Endothelial cell of umbilical vein (primary cell): ENCODE data around the gene GNAL. TPM values are rescaled to one million over a fixed set of nuclear protein-coding genes. Genes with fewer than 3 reads are reported as not detected.

Experiments
- BruUV-seq: library from RNA; stranded (reverse); fragments of 400-500 nt; replicated peaks from 2 replicates; lab custom pipeline; 2021; lab: Mats Ljungman, UMichigan
- CTCF ChIA-PET: fragments of 300-600, 350-600 bp; sonication (Branson Sonifier 250); formaldehyde crosslinking; loops from one replicate; lab custom pipeline; 2021; ENCODE audit warnings: antibody characterized with exemption, inconsistent platforms; lab: Charles Lee
- POLR2A ChIA-PET: fragments of 300-600, 350-600 bp; sonication (Branson Sonifier 250); formaldehyde crosslinking; loops from one replicate; lab custom pipeline; 2021; ENCODE audit warnings: antibody characterized with exemption, inconsistent platforms; lab: Charles Lee
- DNase-seq: peaks from one replicate; pipeline ENCODE4 v3.0.0-alpha.2; 2011; ENCODE audit warnings: low read depth, low spot score
- FAIRE-seq: peaks from 2 replicates; lab custom pipeline; 2011; peaks lifted over from hg19 to GRCh38; lab: Jason Lieb, UNC
- H2AFZ ChIP-seq: 2 replicates; pipeline ENCODE4 v1.6.0; 2012; ENCODE audit warnings: low read depth, low read length, control low read depth, inconsistent platforms
- H3K27ac ChIP-seq: 2 replicates; pipeline ENCODE4 v1.5.1; 2011; ENCODE audit warnings: low read depth, mild to moderate bottlenecking, control low read depth, low read length, moderate library complexity; ENCODE audit not compliant: insufficient read depth
- H3K27me3 ChIP-seq, 2 experiments: 2 replicates each; pipeline versions ENCODE4 v1.6.0 to v1.6.1; 2011; ENCODE audit warnings: low read length in 2 of 2, mixed read lengths in 1 of 2; ENCODE audit not compliant: control insufficient read depth in 2 of 2, insufficient read depth in 2 of 2
- H3K36me3 ChIP-seq, 2 experiments: 2 replicates in 1 of 2; 3 replicates in 1 of 2; pipeline ENCODE4 v1.5.1; 2011; ENCODE audit warnings: low read length in 2 of 2, mild to moderate bottlenecking in 1 of 2, moderate library complexity in 1 of 2; ENCODE audit not compliant: control insufficient read depth in 2 of 2, insufficient read depth in 2 of 2; ENCODE audit errors: extremely low read depth in 1 of 2
- H3K4me1 ChIP-seq: 3 replicates; pipeline ENCODE4 v1.5.1; 2011; ENCODE audit warnings: mild to moderate bottlenecking, low read length; ENCODE audit not compliant: control insufficient read depth, insufficient read depth; ENCODE audit errors: extremely low read depth
- H3K4me2 ChIP-seq: 2 replicates; pipeline ENCODE4 v1.6.1; 2011; ENCODE audit warnings: low read length, control low read depth, mixed read lengths; ENCODE audit not compliant: insufficient read depth
- H3K4me3 ChIP-seq, 3 experiments: fragments of 200-600 bp in 1 of 3; sonication (generic), shearing (Covaris generic) in 1 of 3; replicated peaks in 1 of 3; 2 replicates each; pipeline ENCODE4 v1.5.1; 2011 to 2016; ENCODE audit warnings: control low read depth in 3 of 3, low read length in 3 of 3, mild to moderate bottlenecking in 2 of 3, inconsistent platforms in 1 of 3, low read depth in 1 of 3, moderate library complexity in 1 of 3; ENCODE audit not compliant: insufficient read depth in 1 of 3
- H3K79me2 ChIP-seq: 2 replicates; pipeline ENCODE4 v1.6.0; 2012; ENCODE audit warnings: low read length, inconsistent platforms; ENCODE audit not compliant: control insufficient read depth, insufficient read depth
- H3K9ac ChIP-seq: replicated peaks from 2 replicates; pipeline ENCODE3; 2011; ENCODE audit warnings: low read length, control low read depth; ENCODE audit not compliant: insufficient read depth; ENCODE audit errors: extremely low read depth
- H3K9me1 ChIP-seq: replicated peaks from 3 replicates; pipeline ENCODE4 v1.6.0; 2011; ENCODE audit warnings: mild to moderate bottlenecking, low read length; ENCODE audit not compliant: control insufficient read depth, insufficient read depth; ENCODE audit errors: extremely low read depth
- H3K9me3 ChIP-seq: replicated peaks from 2 replicates; pipeline ENCODE4 v1.5.1; 2012; ENCODE audit warnings: low read length, inconsistent platforms; ENCODE audit not compliant: control insufficient read depth, insufficient read depth
- H4K20me1 ChIP-seq: replicated peaks from 2 replicates; pipeline ENCODE3; 2011; ENCODE audit warnings: mild to moderate bottlenecking, low read length; ENCODE audit not compliant: control insufficient read depth, insufficient read depth; ENCODE audit errors: extremely low read depth
- CTCF ChIP-seq, 2 donors: IDR thresholded peaks; 1 replicate in 1 of 2; 2 replicates in 1 of 2; pipeline ENCODE4 v1.5.1; 2011; ENCODE audit warnings: low read length in 2 of 2, mild to moderate bottlenecking in 2 of 2, moderate library complexity in 2 of 2, control low read depth in 1 of 2, inconsistent platforms in 1 of 2, low read depth in 1 of 2; ENCODE audit not compliant: insufficient read depth in 1 of 2; ENCODE audit errors: extremely low read depth in 1 of 2
- EZH2 ChIP-seq: IDR thresholded peaks from 2 replicates; pipeline ENCODE4 v1.6.1; 2012; ENCODE audit warnings: borderline replicate concordance, low read depth, mild to moderate bottlenecking, moderate library complexity, low read length, inconsistent platforms; ENCODE audit not compliant: severe bottlenecking
- FOS ChIP-seq: IDR thresholded peaks from 2 replicates; pipeline ENCODE4 v1.6.1; 2011; ENCODE audit warnings: mild to moderate bottlenecking, low read length, moderate library complexity, borderline replicate concordance; ENCODE audit not compliant: insufficient read depth
- GATA2 ChIP-seq: IDR thresholded peaks from 2 replicates; pipeline ENCODE4 v1.7.0; 2011; ENCODE audit warnings: low read depth, mild to moderate bottlenecking, moderate library complexity, mixed read lengths, low read length; ENCODE audit not compliant: insufficient read length, insufficient read depth
- JUN ChIP-seq: IDR thresholded peaks from 2 replicates; pipeline ENCODE4 v1.6.1; 2011; ENCODE audit warnings: borderline replicate concordance, low read depth; ENCODE audit not compliant: insufficient read length, insufficient read depth
- MAX ChIP-seq: IDR thresholded peaks from 2 replicates; pipeline ENCODE4 v1.6.1; 2011; ENCODE audit not compliant: insufficient read depth, insufficient read length
- MYC ChIP-seq: IDR thresholded peaks from one replicate; pipeline ENCODE4 v1.6.1; 2011; ENCODE audit warnings: mild to moderate bottlenecking, low read depth, low read length
- POLR2A ChIP-seq: IDR thresholded peaks from 2 replicates; pipeline ENCODE4 v1.6.1; 2012; ENCODE audit warnings: low read depth, mild to moderate bottlenecking, control low read depth, low read length
- POLR2AphosphoS5 ChIP-seq: IDR thresholded peaks from 2 replicates; pipeline ENCODE4 v1.6.1; 2012; ENCODE audit warnings: low read depth, mild to moderate bottlenecking, control low read depth, low read length, moderate library complexity; ENCODE audit not compliant: insufficient read depth
- dilution Hi-C: fragments of 300-500 bp; cut with MboI; formaldehyde crosslinking; loops from one replicate; pipeline ENCODE4 v1.15.0; 2019; ENCODE audit warnings: low sequenced_read_pairs; ENCODE audit not compliant: extremely low pct_ligation_motif_present
- intact Hi-C: fragments of 100-400 bp; cut with micrococcal nuclease; formaldehyde crosslinking; loops from one replicate; pipeline ENCODE4 v1.10.0; 2022
- polyA plus RNA-seq, 4 experiments: library from polyadenylated mRNA; depleted of rRNA in 3 of 4; stranded (reverse) in 3 of 4; unstranded in 1 of 4; fragments of >200 nt; gene quantifications; 2 replicates each; pipeline versions ENCODE4 v1.2.1 to v1.2.3, GENCODE V29; 2011 to 2012; ENCODE audit warnings: missing spikeins in 1 of 4
- total RNA-seq: library from RNA; stranded (reverse); gene quantifications from 2 replicates; pipeline ENCODE4 v1.2.3, GENCODE V29; 2021

The GNAL gene
- total and polyA plus RNA-seq, 2 donors (not counting 3 experiments of a cell fraction or from before 2014, with no cell fraction given), result 0.07 to 0.73 TPM

- Histone ChIP-seq H3K9me3 (no peaks in the 10 kb centered on the region), H3K27ac (no peak overlapping the region), H3K4me3 (no peak overlapping the region), H2AFZ (no peak overlapping the region), H3K79me2 (no peaks in the 10 kb centered on the region), H3K4me1 (no peaks in the 10 kb centered on the region), H3K36me3 (no peaks in the 10 kb centered on the region), H3K9me1 (no peaks in the 10 kb centered on the region), H3K27me3 (no peaks in the 10 kb centered on the region), H3K4me2 (no peak overlapping the region), H3K9ac (no peak overlapping the region), H4K20me1 (no peaks in the 10 kb centered on the region)
- intact Hi-C loops, result no loop called here
- DNase-seq (no peak), FAIRE-seq (no peak)
- dilution Hi-C loops, result no loop called here
- ChIA-PET CTCF (no interaction called here), POLR2A (no interaction called here)
- TF ChIP-seq FOS, result no peak
- TF ChIP-seq GATA2, result no peak
- TF ChIP-seq POLR2A, result no peak
- TF ChIP-seq MAX, result no peak
- TF ChIP-seq CTCF (IDR thresholded peaks at IDR 0.05; ENCODE audit: extremely low read depth in 1 of 2, insufficient read depth in 1 of 2, low read depth in 1 of 2, low read length in 2 of 2), result no peak
- TF ChIP-seq POLR2AphosphoS5, result no peak
- no peak for TF ChIP-seq JUN
- TF ChIP-seq MYC, result no peak
- TF ChIP-seq EZH2, result no peak
- BruUV-seq, result no TSS peak
Observed at GRCh38 chr18:11802158-11802557, 113.1 kb downstream of the GNAL start.
